PFSK-1 (cell line): ENCODE measurements around the gene PCBD1.

Source experiments
- POLR2AphosphoS5 ChIP-seq: IDR thresholded peaks from 2 replicates; pipeline ENCODE4 v1.6.1; 2012; ENCODE audit warnings: low read depth, mild to moderate bottlenecking, control low read depth, low read length, moderate library complexity
- TF ChIP-seq, protein P1 (sequence below), 2 experiments: IDR thresholded peaks; 2 replicates each; pipeline versions ENCODE4 v1.6.1 to v1.8.0; 2011 to 2012; ENCODE audit warnings: low read depth in 2 of 2, low read length in 2 of 2, control low read depth in 1 of 2, inconsistent platforms in 1 of 2, mild to moderate bottlenecking in 1 of 2, moderate library complexity in 1 of 2; ENCODE audit not compliant: insufficient read depth in 1 of 2

DNA sequence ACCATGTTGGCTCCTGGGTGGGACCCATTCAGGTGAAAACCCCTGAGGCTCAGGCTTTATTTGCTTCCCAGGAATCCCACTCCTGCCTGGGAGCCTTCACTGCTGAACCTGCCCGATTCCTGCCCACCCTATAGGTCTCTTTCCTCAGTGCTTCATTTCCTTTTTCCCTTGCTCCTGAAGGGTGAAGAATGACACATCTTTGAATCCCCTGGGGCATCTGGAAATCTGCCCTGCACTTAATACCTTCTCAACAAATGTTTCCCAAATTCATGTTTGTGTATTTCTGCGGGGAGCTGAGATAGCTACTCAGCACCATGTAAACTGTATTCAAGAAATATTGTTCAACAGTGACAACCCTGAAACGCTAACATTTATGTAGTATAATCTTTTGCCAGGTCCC is 10.3 kb upstream of the PCBD1 start:
- TF ChIP-seq POLR2AphosphoS5: no peak
- TF ChIP-seq, protein P1, sequence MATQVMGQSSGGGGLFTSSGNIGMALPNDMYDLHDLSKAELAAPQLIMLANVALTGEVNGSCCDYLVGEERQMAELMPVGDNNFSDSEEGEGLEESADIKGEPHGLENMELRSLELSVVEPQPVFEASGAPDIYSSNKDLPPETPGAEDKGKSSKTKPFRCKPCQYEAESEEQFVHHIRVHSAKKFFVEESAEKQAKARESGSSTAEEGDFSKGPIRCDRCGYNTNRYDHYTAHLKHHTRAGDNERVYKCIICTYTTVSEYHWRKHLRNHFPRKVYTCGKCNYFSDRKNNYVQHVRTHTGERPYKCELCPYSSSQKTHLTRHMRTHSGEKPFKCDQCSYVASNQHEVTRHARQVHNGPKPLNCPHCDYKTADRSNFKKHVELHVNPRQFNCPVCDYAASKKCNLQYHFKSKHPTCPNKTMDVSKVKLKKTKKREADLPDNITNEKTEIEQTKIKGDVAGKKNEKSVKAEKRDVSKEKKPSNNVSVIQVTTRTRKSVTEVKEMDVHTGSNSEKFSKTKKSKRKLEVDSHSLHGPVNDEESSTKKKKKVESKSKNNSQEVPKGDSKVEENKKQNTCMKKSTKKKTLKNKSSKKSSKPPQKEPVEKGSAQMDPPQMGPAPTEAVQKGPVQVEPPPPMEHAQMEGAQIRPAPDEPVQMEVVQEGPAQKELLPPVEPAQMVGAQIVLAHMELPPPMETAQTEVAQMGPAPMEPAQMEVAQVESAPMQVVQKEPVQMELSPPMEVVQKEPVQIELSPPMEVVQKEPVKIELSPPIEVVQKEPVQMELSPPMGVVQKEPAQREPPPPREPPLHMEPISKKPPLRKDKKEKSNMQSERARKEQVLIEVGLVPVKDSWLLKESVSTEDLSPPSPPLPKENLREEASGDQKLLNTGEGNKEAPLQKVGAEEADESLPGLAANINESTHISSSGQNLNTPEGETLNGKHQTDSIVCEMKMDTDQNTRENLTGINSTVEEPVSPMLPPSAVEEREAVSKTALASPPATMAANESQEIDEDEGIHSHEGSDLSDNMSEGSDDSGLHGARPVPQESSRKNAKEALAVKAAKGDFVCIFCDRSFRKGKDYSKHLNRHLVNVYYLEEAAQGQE (IDR thresholded peaks at IDR 0.05; ENCODE audit: insufficient read depth in 1 of 2, low read depth in 2 of 2, low read length in 2 of 2): no peak
